GM19025 (cell line): Measurements from ENCODE around the gene DCUN1D2.
"Not testable (repeated sequence)": the region's sequence is repeated elsewhere in the genome, so short reads cannot be mapped to it uniquely, and the experiment has no call there.

ENCODE experiments used
- ATAC-seq: cut with Tn5 transposase; IDR thresholded peaks from one replicate; pipeline ENCODE4 v1.9.1; 2021; ENCODE audit warnings: mild to moderate bottlenecking, low read depth, moderate library complexity; ENCODE audit not compliant: unreplicated experiment

DCUN1D2 gene

GRCh38 chr13:113449693-113450347 lies 40.7 kb downstream of the DCUN1D2 start:
- ATAC-seq = no peak

DNA sequence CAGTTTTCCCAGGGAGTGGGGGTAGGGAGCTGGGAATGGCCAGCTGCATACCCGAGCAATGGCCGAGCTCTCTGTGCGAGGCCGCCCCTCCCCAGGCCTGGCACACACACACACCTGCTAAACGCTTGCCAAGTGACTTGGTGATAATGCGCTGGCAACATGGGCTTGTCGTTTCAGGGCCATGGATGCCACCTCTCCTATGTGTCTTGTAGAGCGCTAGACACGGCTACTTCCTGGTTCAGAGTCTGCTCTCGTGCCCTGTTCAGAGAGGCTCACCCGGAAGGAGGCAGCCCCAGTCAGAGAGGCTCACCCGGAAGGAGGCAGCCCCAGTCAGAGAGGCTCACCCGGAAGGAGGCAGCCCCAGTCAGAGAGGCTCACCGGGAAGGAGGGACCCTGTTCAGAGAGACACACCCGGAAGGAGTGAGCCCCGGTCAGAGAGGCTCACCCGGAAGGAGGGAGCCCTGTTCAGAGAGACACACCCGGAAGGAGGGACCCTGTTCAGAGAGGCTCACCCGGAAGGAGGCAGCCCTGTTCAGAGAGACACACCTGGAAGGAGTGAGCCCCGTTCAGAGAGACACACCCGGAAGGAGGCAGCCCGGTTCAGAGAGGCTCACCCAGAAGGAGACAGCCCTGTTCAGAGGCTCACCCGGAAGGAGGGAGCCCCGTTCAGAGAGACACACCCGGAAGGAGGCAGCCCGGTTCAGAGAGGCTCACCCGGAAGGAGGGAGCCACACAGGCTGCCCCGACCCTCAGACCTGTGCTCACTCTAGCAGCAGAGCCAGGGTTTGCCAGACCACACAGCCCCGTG lies 41.4 kb downstream of the DCUN1D2 start:
- ATAC-seq = peak; percentile 40

DNA sequence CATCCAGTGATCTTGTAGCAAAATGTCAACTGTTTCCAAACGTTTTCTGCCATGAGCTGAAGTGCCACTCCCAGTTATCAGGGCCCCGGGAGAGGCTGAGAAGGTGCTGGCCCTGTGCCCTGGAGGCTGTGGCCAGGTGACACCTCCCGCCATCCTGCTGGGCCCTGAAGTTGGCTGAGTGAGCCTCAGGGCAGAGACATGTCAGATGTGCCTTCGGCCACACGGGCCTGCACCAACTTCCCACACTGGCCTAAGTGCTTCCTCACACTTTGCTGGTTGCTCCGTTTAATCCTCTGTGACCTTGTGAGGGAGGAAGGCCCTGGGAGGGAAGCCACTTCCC lies 42.0 kb downstream of the DCUN1D2 start:
- ATAC-seq = no peak

GRCh38 chr13:113447596-113447995 lies 42.9 kb downstream of the DCUN1D2 start:
- ATAC-seq = no peak

DNA sequence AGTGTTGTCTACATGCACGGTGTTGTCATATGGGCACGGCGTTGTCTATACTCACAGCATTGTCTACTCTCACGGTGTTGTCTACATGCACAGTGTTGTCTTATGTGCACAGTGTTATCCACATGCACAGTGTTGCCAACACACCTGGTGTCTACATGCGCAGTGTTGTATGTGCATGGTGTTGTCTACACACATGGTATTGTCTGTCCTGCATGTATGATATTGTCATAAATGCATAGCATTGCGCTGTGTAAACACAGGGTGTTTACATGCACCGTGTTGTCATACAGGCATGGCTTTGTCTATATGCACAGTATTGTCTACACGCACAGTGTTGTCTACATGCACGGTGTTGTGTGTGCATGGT lies 44.0 kb downstream of the DCUN1D2 start:
- no peak for ATAC-seq

DNA sequence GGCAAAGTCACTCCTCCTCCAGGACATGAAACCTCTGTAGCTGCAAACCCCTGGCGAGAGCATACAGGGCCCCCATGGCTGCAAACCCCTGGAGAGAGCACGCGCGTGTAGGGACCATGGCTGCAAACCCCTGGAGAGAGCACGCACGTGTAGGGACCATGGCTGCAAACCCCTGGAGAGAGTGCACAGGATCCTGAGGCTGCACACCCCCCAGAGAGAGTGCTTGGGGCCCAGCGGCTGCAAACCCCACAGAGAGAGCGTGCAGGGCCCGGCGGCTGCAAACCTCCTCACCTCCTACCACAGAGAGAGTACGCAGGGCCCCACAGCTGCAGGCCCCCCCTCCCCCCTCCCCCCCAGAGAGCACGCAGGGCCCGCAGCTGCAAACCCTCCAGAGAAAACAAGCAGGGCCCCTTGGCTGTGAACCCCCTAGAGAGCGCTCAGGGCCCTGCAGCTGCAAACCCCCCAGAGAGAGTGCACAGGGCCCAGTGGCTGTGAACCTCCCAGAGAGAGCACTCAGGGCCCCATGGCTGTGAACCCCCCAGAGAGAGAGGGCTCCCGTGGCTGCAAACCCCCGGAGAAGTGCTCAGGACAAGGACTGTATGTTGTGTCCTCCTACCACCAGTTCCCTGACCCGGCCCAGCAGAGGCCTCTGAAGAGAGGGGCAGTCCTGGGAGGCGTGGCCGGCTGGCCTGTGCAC lies 44.6 kb downstream of the DCUN1D2 start:
- peak; percentile 40 for ATAC-seq

DNA sequence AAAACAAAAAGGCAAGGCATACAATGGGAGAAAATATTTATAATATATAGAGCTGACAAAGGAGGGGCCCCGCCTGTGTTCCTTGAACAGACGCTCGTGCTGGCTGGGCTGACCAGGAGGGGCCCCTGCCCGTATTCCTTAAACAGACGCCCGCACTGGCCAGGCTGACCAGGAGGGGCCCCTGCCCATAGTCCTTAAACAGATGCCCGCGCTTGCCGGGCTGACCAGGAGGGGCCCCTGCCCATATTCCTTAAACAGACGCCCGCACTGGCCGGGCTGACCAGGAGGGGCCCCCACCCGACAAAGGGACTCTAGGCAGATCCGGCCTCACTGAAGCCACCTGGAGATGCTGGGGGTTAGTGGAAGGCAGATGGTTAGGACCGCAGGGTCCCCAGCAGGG lies 46.5 kb downstream of the DCUN1D2 start:
- ATAC-seq = no peak

DNA sequence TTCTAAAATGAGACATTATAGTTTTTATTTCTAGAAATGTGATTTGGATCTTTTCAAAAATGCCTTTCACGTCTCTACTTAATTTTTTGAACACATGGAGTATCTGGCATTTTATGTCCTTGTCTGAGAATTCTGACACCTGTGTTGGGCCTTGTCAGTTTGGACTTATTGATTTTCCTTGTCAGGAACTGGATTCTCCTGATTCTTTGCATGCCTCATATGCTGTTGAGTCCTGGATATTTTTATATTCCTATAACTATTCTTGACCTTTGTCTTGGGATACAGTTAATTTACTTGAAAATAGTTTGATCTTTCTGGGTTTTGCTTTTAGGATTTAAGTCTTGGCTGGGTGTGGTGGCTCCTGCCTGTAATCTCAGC lies 47.5 kb downstream of the DCUN1D2 start:
- ATAC-seq = no peak

DNA sequence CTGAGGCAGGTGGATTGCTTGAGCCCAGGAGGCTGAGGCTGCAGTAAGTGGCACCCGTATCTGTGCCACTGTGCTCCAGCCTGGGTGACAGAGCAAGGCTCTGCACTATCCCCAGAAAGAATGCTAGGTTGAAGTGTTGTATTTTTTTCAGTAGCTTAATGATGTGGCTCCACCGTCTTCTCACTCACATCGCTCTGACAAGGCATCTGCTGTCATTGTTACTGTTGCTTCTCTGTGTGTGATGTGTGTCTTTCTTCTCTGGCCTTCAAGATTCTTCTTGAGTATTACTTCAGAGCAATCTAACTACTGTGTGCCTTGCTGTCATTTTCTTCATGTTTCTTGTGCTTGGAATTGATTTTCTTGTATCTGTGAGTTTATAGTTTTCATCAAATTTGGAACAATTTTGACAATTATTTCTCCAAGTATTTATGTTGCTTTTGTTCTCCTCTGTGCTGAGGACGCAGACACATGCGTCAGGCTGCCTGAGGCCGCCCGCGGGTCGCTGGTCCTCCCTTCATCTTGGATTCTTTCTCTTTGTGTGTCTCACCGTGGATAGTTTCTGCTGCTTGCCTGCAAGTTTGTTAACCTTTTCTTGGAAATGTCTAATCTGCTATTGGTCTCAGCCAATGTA lies 48.0 kb downstream of the DCUN1D2 start:
- ATAC-seq = no peak

GRCh38 chr13:113441661-113442060 lies 48.9 kb downstream of the DCUN1D2 start:
- no peak for ATAC-seq

DNA sequence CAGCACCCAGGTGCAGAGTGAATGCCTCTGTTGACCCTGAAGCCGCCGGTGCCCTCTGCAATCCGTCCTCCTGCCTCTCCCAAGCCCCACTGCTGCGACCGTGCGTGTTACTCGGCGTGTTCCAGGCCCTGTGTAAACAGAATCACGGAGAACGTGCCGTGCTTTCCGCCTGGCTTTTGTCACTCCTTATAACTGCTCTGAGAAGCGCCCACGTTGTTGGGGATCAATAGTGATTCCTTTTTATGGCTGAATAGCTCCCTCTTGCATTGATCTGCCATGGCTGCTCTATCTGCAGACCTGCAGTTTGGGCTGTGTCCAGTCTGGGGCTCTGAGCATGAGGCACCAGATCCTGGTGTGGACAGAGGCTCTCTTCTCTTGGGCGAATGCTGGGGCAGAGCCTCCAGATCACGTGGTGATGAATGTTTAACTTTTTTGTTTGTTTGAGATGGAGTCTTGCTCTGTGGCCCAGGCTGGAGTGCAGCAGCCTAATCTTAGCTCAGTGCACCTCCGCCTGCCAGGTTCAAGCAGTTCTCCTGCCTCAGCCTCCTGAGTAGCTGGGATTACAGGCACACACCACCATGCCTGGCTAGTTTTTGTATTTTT lies 53.0 kb downstream of the DCUN1D2 start:
- no peak for ATAC-seq

DNA sequence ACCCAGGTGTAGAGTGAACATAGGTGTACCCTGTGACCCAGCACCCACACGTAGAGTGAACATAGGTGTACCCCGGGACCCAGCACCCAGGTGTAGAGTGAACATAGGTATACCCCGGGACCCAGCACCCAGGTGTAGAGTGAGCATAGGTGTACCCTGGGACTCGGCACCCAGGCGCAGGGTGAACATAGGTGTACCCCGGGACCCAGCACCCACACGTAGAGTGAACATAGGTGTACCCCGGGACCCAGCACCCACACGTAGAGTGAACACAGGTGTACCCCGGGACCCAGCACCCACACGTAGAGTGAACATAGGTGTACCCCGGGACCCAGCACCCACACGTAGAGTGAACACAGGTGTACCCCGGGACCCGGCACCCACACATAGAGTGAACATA lies 53.6 kb downstream of the DCUN1D2 start:
- ATAC-seq = not testable (repeated sequence)

GRCh38 chr13:113435907-113436306 lies 54.6 kb downstream of the DCUN1D2 start:
- not testable (repeated sequence) for ATAC-seq

DNA sequence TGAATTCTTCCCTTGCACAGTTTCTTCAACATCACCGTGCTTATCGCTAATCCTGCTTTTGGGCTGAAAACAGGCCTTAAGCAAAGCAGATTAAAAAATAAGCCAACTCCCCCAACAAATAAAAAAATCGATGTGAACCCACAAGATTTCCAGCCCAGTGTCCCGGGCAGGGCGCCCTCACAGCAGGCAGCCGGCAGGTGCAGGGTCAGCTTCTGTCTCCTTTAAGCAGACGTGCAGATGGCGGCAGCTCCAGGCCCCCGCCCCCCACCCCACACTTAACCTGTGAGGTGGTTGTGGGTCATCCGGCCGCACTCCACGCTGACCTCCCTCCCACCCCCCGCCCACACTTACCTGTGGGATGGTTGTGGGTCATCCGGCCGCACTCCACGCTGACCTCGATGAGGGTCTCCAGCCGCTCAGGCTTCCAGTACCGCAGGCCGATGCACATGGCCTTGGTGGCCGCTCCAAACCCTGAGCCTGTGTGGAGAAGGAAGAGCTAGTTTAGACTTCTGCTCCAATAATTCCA lies 57.1 kb downstream of the DCUN1D2 start:
- ATAC-seq = no peak

DNA sequence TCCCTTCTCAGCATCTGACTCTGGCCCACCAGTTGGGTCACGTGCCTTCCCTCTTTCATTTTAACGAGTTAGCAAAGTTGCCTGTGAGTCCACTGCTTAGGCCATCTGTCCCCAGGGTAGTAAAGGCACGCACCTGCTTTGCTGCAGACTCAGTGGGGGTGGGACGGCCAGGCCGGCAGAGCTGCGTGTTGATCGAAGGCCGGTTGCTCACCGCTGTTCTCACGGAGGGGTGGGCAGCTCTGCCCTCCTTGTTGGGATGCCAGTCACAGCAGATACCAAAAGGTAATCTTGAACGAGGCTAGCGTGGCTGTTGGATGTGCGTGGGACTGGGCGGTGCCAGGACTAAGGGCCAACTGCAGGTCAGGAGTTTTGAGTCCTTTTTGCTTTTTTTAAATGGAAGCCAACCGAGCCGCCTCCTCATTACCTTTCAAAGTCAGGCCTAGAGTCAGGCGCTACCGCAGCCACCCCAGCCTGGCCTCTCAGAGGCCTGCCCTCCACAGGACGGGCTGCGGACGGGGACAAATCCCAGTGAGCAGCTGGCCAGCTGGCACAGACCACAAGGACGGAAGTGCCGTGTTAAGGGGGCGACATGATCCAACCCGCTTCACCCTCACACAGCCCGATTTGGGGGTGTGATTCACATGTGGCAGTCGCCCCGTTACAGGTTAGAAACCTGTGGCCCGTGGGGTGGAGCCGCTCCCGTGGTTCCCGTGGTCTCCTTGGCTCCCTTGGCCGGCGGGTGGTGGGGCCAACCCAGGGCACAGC lies 57.8 kb downstream of the DCUN1D2 start:
- no peak for ATAC-seq

GRCh38 chr13:113431171-113431570 lies 59.3 kb downstream of the DCUN1D2 start:
- ATAC-seq = no peak

DNA sequence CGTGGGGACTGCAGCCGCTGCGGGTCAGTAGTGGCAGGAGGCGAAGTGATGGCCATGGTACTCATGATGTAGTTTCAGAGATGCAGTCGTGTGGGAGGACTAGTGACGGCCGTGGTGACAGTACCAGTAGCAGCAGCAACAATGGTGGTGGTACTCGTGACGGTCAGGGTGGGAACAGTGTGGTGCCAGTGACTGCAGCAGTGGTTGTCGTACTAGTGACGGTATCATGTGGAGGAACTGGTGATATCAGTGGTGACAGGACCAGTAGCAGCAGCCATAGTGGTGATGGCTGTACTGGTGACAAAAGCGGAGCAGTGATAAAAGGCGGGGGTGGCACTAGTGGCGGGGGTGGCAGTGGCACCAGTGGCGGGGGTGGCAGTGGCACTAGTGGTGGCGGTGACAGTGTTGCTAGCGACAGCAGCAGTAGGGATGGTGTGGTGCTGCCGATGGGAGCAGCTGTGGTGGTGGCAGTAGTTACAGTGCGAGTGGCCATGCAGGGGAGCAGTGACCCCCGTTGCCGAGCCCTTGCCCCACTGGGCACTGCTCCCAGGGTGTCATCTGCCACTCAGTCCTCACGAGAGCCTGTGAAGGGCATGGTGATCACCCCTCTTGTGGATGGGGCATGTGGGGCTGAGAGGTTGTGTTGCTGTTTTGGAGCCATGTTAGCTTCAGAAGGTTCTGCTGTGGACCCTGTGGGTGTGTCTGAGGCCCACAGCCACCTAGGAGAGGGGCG lies 60.0 kb downstream of the DCUN1D2 start:
- no peak for ATAC-seq

DNA sequence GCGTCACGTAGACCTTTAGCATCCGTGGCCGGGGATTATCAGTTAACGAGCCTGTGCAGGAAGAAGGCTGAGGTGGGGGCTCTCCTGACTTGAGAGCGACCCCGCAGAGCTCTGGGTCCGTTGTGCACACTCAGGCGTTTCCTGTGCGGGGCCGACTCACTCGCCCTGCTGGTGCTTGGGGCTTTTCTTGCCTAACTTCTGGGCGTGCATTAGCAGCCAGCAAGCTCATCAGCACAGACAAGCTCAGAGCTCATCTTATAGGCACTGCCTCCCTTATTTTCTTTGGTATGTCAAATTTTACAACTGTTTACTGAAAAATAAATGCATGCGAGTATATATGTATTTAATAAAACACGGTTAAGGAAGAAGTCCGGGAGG lies 60.9 kb downstream of the DCUN1D2 start:
- ATAC-seq = no peak

GRCh38 chr13:113428871-113429607 lies 61.5 kb downstream of the DCUN1D2 start:
- no peak for ATAC-seq
